ENCODE data around the gene MRC1. TPM values are rescaled to one million over a fixed set of nuclear protein-coding genes. Genes with fewer than 3 reads are reported as not detected.
A peak's percentile ranks its signal among the peaks of the same experiment; 100 is the strongest.

MRC1 gene
- total and polyA plus RNA-seq, 10 of the 15 experiments (the other 5 are each of a cell fraction or from before 2014, with no cell fraction given): 0.01 to 0.21 (median 0.03) TPM; not detected in 5

DNA sequence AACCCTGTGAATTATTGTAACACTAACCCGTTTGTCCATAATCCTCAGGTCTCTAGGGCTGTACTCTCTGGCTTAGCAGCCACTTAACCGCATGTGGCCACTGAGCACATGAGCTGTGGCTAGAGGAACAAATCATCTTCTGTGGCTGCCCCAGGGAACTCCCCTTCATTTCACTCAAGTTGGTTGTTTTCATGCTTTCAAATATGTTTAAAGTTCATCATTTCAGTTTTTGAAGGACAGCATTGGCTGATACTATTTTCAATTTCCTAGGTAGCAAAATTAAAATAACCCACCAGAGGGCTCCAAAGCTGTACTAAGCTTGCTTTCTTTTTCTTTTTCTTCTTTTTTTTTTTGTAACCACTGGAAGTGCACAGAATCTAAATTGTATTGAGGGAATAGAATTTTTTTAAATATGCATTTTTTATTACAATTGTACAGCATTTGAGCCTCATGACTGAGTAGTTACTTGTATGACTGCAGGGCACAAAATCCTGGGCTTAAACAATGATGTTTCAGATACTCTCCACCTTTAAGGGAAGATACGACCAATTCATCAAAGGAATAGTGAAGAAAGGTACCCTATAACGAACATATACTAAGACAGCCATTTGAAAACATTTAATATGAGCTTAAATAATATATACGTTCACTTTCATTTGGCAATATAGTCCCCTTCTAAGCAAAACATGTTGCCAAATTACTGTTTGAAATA lies 38.6 kb downstream of the MRC1 start (continued):
- no peak for TF ChIP-seq NR2F1 (conservative IDR thresholded peaks at IDR 0.05)
- TF ChIP-seq MEF2B (IDR thresholded peaks at IDR 0.05; ENCODE audit: partially characterized antibody, poor library complexity, severe bottlenecking): no peak
- TF ChIP-seq, protein P1, sequence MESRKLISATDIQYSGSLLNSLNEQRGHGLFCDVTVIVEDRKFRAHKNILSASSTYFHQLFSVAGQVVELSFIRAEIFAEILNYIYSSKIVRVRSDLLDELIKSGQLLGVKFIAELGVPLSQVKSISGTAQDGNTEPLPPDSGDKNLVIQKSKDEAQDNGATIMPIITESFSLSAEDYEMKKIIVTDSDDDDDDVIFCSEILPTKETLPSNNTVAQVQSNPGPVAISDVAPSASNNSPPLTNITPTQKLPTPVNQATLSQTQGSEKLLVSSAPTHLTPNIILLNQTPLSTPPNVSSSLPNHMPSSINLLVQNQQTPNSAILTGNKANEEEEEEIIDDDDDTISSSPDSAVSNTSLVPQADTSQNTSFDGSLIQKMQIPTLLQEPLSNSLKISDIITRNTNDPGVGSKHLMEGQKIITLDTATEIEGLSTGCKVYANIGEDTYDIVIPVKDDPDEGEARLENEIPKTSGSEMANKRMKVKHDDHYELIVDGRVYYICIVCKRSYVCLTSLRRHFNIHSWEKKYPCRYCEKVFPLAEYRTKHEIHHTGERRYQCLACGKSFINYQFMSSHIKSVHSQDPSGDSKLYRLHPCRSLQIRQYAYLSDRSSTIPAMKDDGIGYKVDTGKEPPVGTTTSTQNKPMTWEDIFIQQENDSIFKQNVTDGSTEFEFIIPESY (IDR thresholded peaks at IDR 0.05): no peak
- TF ChIP-seq CEBPB (IDR thresholded peaks at IDR 0.05; ENCODE audit: borderline replicate concordance in 1 of 2, low read depth in 2 of 2, low read length in 2 of 2): no peak
- TF ChIP-seq IKZF1 (conservative IDR thresholded peaks at IDR 0.05): no peak
- TF ChIP-seq, protein P2, sequence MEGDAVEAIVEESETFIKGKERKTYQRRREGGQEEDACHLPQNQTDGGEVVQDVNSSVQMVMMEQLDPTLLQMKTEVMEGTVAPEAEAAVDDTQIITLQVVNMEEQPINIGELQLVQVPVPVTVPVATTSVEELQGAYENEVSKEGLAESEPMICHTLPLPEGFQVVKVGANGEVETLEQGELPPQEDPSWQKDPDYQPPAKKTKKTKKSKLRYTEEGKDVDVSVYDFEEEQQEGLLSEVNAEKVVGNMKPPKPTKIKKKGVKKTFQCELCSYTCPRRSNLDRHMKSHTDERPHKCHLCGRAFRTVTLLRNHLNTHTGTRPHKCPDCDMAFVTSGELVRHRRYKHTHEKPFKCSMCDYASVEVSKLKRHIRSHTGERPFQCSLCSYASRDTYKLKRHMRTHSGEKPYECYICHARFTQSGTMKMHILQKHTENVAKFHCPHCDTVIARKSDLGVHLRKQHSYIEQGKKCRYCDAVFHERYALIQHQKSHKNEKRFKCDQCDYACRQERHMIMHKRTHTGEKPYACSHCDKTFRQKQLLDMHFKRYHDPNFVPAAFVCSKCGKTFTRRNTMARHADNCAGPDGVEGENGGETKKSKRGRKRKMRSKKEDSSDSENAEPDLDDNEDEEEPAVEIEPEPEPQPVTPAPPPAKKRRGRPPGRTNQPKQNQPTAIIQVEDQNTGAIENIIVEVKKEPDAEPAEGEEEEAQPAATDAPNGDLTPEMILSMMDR (IDR thresholded peaks at IDR 0.05 in 2 of 3, conservative IDR thresholded peaks at IDR 0.05 in 1 of 3; ENCODE audit: control insufficient read depth in 2 of 3, extremely low read depth in 1 of 3, insufficient read depth in 1 of 3, low read depth in 3 of 3, low read length in 3 of 3): peak; percentile 14 to 53 (median 38); a peak in 4 of 6 replicates
- TF ChIP-seq NFXL1 (IDR thresholded peaks at IDR 0.05; ENCODE audit: borderline replicate concordance): no peak
- TF ChIP-seq BHLHE40 (IDR thresholded peaks at IDR 0.05; ENCODE audit: borderline replicate concordance in 1 of 2, low read depth in 2 of 2, low read length in 1 of 2): peak; percentile 80 to 90
- TF ChIP-seq, protein P3, sequence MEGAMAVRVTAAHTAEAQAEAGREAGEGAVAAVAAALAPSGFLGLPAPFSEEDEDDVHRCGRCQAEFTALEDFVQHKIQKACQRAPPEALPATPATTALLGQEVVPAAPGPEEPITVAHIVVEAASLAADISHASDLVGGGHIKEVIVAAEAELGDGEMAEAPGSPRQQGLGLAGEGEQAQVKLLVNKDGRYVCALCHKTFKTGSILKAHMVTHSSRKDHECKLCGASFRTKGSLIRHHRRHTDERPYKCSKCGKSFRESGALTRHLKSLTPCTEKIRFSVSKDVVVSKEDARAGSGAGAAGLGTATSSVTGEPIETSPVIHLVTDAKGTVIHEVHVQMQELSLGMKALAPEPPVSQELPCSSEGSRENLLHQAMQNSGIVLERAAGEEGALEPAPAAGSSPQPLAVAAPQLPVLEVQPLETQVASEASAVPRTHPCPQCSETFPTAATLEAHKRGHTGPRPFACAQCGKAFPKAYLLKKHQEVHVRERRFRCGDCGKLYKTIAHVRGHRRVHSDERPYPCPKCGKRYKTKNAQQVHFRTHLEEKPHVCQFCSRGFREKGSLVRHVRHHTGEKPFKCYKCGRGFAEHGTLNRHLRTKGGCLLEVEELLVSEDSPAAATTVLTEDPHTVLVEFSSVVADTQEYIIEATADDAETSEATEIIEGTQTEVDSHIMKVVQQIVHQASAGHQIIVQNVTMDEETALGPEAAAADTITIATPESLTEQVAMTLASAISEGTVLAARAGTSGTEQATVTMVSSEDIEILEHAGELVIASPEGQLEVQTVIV (IDR thresholded peaks at IDR 0.05; ENCODE audit: borderline replicate concordance, partially characterized antibody): no peak
- no peak for TF ChIP-seq TARDBP (IDR thresholded peaks at IDR 0.05; ENCODE audit: borderline replicate concordance)
- TF ChIP-seq STAT1 (conservative IDR thresholded peaks at IDR 0.05): no peak
- TF ChIP-seq PAX5 (IDR thresholded peaks at IDR 0.05; ENCODE audit: borderline replicate concordance, low read depth, low read length): no peak
- TF ChIP-seq, protein P4, sequence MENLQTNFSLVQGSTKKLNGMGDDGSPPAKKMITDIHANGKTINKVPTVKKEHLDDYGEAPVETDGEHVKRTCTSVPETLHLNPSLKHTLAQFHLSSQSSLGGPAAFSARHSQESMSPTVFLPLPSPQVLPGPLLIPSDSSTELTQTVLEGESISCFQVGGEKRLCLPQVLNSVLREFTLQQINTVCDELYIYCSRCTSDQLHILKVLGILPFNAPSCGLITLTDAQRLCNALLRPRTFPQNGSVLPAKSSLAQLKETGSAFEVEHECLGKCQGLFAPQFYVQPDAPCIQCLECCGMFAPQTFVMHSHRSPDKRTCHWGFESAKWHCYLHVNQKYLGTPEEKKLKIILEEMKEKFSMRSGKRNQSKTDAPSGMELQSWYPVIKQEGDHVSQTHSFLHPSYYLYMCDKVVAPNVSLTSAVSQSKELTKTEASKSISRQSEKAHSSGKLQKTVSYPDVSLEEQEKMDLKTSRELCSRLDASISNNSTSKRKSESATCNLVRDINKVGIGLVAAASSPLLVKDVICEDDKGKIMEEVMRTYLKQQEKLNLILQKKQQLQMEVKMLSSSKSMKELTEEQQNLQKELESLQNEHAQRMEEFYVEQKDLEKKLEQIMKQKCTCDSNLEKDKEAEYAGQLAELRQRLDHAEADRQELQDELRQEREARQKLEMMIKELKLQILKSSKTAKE (IDR thresholded peaks at IDR 0.05; ENCODE audit: low read depth, poor library complexity, severe bottlenecking): no peak
- TF ChIP-seq FOS (IDR thresholded peaks at IDR 0.05; ENCODE audit: borderline replicate concordance, extremely low read depth, insufficient read length): no peak
- no peak for TF ChIP-seq TCF12 (IDR thresholded peaks at IDR 0.05; ENCODE audit: low read depth, low read length)
- TF ChIP-seq SMAD5 (IDR thresholded peaks at IDR 0.05; ENCODE audit: low read depth): no peak
- 0 out of 2 replicates have a peak, but pooled peaks have one; percentile 37 for TF ChIP-seq RUNX3 (IDR thresholded peaks at IDR 0.05; ENCODE audit: low read length)
- TF ChIP-seq ZNF217 (IDR thresholded peaks at IDR 0.05): no peak
- no peak for TF ChIP-seq POLR2AphosphoS5 (IDR thresholded peaks at IDR 0.05; ENCODE audit: low read length)

Data from GM12878 (cell line).